Adrenal gland (tissue), 5 donors: Measurements from ENCODE around the gene C5orf24.

Source experiments
- POLR2A ChIP-seq, 2 donors: fragments of 450-650 bp; IDR thresholded peaks; one replicate each; pipeline ENCODE4 v1.6.1; 2017; ENCODE audit warnings: antibody characterized with exemption in 2 of 2, mild to moderate bottlenecking in 2 of 2, moderate library complexity in 1 of 2
- TF ChIP-seq, protein P1 (sequence below), 6 experiments: fragments of 450-650 bp in 4 of 6; fragments of 200-600 bp in 2 of 6; sonication (generic) in 1 of 6; IDR thresholded peaks; 1 replicate in 5 of 6; 2 replicates in 1 of 6; pipeline versions ENCODE4 v1.5.1 to v1.8.0; 2016 to 2021; ENCODE audit warnings: antibody characterized with exemption in 6 of 6, mild to moderate bottlenecking in 2 of 6, moderate library complexity in 1 of 6
- donor health status: DM: no; HTN: no; CAD: no.

DNA sequence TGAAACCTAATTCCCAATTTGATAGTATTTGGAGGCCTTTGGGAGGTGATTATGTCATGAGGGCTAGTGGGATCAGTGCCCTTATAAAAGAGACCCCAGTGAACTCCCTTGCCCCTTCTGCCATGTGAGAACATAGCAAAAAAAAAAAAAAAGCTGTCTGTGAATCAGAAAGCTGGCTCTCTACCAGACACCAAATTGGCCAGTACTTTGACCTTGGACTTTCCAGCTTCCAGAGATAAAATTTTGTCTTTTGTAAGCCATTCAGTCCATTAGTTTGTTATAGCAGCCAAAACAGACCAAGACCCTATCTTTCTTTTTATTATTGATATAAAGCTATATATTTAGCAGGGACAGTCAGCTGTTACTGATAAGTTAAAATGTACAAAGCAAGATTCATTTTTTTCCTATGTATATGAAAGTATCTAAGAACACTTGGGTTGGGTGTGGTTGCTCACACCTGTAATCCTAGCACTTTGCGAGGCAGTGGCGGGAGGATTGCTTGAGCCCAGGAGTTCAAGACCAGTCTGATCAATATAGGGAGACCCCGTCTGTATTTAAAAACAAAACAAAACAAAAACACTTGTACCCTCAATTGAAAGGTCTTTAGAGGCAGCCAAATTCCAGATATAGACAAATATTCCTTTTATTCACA lies 8.1 kb upstream of the C5orf24 start:
- TF ChIP-seq, protein P1, sequence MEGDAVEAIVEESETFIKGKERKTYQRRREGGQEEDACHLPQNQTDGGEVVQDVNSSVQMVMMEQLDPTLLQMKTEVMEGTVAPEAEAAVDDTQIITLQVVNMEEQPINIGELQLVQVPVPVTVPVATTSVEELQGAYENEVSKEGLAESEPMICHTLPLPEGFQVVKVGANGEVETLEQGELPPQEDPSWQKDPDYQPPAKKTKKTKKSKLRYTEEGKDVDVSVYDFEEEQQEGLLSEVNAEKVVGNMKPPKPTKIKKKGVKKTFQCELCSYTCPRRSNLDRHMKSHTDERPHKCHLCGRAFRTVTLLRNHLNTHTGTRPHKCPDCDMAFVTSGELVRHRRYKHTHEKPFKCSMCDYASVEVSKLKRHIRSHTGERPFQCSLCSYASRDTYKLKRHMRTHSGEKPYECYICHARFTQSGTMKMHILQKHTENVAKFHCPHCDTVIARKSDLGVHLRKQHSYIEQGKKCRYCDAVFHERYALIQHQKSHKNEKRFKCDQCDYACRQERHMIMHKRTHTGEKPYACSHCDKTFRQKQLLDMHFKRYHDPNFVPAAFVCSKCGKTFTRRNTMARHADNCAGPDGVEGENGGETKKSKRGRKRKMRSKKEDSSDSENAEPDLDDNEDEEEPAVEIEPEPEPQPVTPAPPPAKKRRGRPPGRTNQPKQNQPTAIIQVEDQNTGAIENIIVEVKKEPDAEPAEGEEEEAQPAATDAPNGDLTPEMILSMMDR (IDR thresholded peaks at IDR 0.05): no peak
- no peak for TF ChIP-seq POLR2A (IDR thresholded peaks at IDR 0.05)
